ENCODE data around the gene NAXD.
"Not testable (repeated sequence)": the region's sequence is repeated elsewhere in the genome, so short reads cannot be mapped to it uniquely, and the experiment has no call there.

Gene NAXD

GRCh38 chr13:110615322-110616102, at the start of gene NAXD:
Gene NAXD, plus strand, starts transcription at chr13:110615545. Its CDS starts 57 bp downstream, at chr13:110615602.
- DNase-seq (ENCODE audit: low read depth in 2 of 2), result peak; percentile 41 to 49

- no peak for DNase-seq (ENCODE audit: low read depth in 2 of 2)
Measured at GRCh38 chr13:110566171-110566570, 49.2 kb upstream of the NAXD start.

GRCh38 chr13:110568612-110569011, 46.7 kb upstream of the NAXD start:
- DNase-seq (ENCODE audit: low read depth in 2 of 2), result no peak

GRCh38 chr13:110569962-110570361, 45.4 kb upstream of the NAXD start:
- DNase-seq (ENCODE audit: low read depth in 2 of 2), result not testable (repeated sequence)

DNA sequence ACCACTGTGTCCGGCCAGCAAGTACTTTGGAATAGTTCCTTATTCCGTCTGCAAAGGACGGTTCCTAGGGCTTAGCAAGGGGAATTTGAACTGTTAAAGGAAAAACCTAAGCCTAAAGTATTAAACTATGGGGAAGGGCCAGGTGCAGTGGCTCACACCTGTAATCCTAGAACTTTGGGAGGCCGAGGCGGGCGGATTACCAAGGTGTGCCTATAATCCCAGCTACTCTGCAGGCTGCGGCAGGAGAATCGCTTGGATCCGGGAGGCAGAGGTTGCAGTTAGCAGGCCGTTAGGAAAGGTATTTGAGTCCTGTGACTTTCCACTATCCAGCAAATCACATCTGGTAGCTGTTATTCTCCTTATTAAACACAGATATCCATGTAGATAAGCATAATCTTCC, 44.5 kb upstream of the NAXD start:
- no peak for DNase-seq (ENCODE audit: low read depth in 2 of 2)

GRCh38 chr13:110571896-110572777, 43.2 kb upstream of the NAXD start:
- no peak for DNase-seq (ENCODE audit: low read depth in 2 of 2)

DNA sequence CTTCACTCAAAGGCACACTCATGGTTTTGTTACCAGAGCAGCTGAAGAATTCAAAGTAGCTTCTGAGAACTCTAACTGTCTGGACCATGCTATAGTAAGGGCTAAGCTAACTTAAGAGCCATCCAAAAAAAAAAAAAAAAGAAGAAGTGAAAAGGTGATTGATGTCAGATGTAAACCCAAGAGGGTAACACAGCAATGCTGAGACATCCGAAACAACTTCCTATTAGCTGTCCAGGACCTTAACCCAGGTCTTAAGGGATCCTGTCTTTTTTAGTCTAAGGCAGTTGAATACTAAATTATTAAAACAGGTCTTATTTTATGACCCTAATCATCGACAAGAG, 42.6 kb upstream of the NAXD start:
- DNase-seq (ENCODE audit: low read depth in 2 of 2), result no peak

DNA sequence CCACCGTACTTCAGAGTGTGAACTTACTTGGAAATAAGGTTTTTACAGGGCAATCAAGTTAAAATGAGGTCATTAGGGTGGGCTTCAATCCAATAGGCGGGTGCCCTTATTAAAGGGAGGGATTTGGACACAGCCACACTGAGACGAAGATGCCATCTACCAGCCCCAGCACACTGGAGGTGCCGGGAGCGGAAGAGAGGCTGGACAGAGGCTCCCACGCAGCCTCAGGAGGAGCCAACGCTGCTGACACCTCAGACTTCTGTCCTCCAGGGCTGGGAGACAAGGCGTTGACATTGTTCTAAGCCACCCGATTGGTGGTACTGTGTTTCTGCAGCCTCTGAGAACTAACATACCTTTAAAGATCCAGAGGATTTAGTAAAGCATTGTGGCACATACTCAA, 41.2 kb upstream of the NAXD start:
- DNase-seq (ENCODE audit: low read depth in 2 of 2), result no peak

DNA sequence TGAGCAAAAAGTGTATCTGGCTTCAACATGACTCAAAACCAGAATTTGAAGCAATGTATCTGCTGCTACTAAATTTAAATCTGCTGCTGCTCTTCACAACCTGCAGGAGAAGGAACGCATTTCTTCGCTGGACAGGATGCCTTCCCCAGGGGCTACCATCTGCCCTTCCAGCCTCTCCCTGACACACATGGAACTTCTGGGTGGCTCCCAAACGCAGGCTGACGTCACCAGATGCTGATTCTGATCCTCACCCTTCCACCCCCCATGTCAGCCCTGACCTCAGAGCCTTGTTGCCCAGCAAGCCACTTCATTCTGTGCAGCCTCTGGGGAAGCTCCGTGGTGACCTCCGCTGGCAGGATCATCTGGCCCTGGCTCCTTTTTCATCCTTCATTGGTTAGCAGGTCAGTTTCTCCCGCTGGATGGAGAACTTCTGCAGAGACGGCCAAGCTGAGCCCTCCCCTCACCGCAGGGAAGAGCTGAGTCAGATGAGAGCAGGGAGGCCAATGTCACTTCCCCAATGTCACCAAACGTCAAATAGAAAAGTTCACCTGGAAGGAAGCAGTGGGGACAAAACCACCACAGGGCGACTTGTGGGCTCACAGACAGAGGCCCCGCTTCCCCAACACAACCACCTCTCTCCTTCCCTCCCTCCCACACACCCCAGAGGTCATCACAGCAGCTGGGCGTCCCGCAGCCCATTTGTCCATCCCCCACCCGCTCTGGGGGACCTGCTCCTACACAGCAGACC, 39.8 kb upstream of the NAXD start:
- no peak for DNase-seq (ENCODE audit: low read depth in 2 of 2)

DNA sequence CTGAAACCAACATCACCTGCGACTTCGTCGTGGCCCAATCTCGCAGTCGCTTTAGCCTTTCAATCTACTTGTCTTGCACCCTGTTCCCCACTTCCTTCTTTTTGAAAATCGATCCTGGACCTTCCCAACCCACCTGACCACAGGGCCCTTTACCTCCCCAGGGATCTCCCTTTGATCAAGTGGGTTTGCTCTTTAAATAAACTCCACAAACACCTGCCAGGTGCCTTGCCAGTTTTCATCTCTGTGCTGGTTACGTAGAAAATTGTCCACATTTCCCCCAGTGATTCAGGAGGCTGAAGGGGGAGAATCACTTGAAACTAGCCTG, 39.3 kb upstream of the NAXD start:
- DNase-seq (ENCODE audit: low read depth in 2 of 2), result no peak

GRCh38 chr13:110576736-110577476, 38.4 kb upstream of the NAXD start:
- no peak for DNase-seq (ENCODE audit: low read depth in 2 of 2)

- DNase-seq (ENCODE audit: low read depth in 2 of 2), result no peak
Measured at GRCh38 chr13:110578363-110578762, 37.0 kb upstream of the NAXD start.

DNA sequence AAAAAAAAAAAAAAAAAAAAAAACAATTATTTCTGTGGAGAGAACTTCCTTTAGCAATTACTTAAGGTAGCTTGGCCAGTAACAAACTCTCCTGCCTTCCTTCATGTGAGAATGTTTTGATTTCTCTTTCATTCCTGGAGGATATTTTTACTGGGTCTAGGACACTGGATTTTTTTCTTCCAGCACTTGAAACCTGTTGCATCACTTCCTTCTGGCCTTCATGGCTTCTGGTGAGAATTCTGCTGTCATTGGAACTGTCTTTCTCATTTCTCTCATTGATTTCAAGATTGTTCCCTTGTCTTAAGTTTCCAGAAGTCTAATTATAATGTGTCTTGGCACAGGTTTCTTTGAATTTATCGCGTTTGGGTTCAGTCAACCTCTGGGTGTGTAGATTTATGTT, 34.5 kb upstream of the NAXD start:
- no peak for DNase-seq (ENCODE audit: low read depth in 2 of 2)

- DNase-seq (ENCODE audit: low read depth in 2 of 2), result no peak
Measured at GRCh38 chr13:110581506-110582185, 33.7 kb upstream of the NAXD start.

- no peak for DNase-seq (ENCODE audit: low read depth in 2 of 2)
Measured at GRCh38 chr13:110582421-110582954, 32.9 kb upstream of the NAXD start.

- no peak for DNase-seq (ENCODE audit: low read depth in 2 of 2)
Measured at GRCh38 chr13:110583178-110583865, 32.0 kb upstream of the NAXD start.

- DNase-seq (ENCODE audit: low read depth in 2 of 2), result no peak
Measured at GRCh38 chr13:110589793-110590390, 25.5 kb upstream of the NAXD start.

GRCh38 chr13:110590577-110590976, 24.8 kb upstream of the NAXD start:
- no peak for DNase-seq (ENCODE audit: low read depth in 2 of 2)

DNA sequence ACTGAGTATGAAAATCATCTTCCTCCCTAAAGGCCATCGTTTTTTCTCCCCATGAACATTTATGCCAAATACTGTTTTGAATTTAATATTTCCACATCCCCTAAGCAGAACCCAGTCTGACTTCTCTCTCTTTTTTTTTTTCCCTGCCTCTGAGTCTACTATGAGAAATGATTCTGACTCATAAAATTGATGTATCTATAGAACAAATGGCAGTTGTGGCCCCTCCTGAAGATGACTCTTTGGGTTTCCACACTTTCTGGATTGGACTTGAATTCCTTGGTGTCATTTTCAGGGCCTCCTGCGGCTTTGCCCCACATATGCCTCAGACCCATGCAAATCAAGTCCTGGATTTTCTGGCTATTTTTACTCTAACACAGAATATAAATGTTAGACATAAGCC, 22.7 kb upstream of the NAXD start:
- no peak for DNase-seq (ENCODE audit: low read depth in 2 of 2)

All from stimulated activated CD8-positive, alpha-beta memory T cell treated with anti-CD3 and anti-CD28 coated beads, Interleukin-15, amount 100 ng/mL, for 4 hours (primary cell).